IMR-90 (cell line): ENCODE results near the gene TECTB. TPM values are rescaled to one million over a fixed set of nuclear protein-coding genes. Genes with fewer than 3 reads are reported as not detected.

Experiments
- ATAC-seq: fragments of 200-7000 bp; cut with Tn5 transposase; 2 replicates; pipeline ENCODE4 v1.9.1; 2020; ENCODE audit warnings: low read depth, mild to moderate bottlenecking, moderate library complexity
- BruUV-seq: library from RNA; stranded (reverse); fragments of 400-500 nt; replicated peaks from 2 replicates; lab custom pipeline; 2021; lab: Mats Ljungman, UMichigan
- CTCF ChIA-PET: fragments of 300-600 bp; formaldehyde crosslinking; extraction: SDS; loops from one replicate; lab custom pipeline; 2021; ENCODE audit warnings: antibody characterized with exemption; lab: Yijun Ruan, JAX
- POLR2A ChIA-PET: fragments of 300-600 bp; sonication (Branson Sonifier 250); formaldehyde crosslinking; loops from one replicate; lab custom pipeline; 2022; ENCODE audit warnings: antibody characterized with exemption; ENCODE audit not compliant: unreplicated experiment; lab: Charles Lee
- DNase-seq: peaks from one replicate; pipeline ENCODE4 v3.0.0; 2013
- H2AFZ ChIP-seq: replicated peaks from 2 replicates; pipeline ENCODE3; 2013; ENCODE audit warnings: low read length, mild to moderate bottlenecking; ENCODE audit not compliant: poor library complexity
- H2AK5ac ChIP-seq: 2 replicates; pipeline ENCODE4 v1.6.1; 2013; ENCODE audit warnings: low read depth, low read length, inconsistent platforms
- H2AK9ac ChIP-seq: replicated peaks from 2 replicates; pipeline ENCODE3; 2013; ENCODE audit warnings: mild to moderate bottlenecking, low read depth, low read length, moderate library complexity; ENCODE audit not compliant: poor library complexity
- H2BK120ac ChIP-seq: 2 replicates; pipeline ENCODE4 v1.6.1; 2013; ENCODE audit warnings: low read depth, low read length, inconsistent platforms
- H2BK15ac ChIP-seq: 3 replicates; pipeline ENCODE4 v1.6.1; 2013; ENCODE audit warnings: low read depth, low read length, inconsistent platforms
- H2BK20ac ChIP-seq: 2 replicates; pipeline ENCODE4 v1.6.1; 2013; ENCODE audit warnings: low read depth, mild to moderate bottlenecking, inconsistent platforms, low read length, moderate library complexity
- H2BK5ac ChIP-seq: 2 replicates; pipeline ENCODE4 v1.6.1; 2013; ENCODE audit warnings: mild to moderate bottlenecking, low read depth, low read length, inconsistent platforms; ENCODE audit not compliant: poor library complexity, severe bottlenecking
- H3K14ac ChIP-seq: replicated peaks from 2 replicates; pipeline ENCODE4 v1.6.1; 2013; ENCODE audit warnings: low read depth, low read length, inconsistent platforms
- H3K18ac ChIP-seq: 2 replicates; pipeline ENCODE4 v1.6.1; 2013; ENCODE audit warnings: low read depth, low read length, control low read depth
- H3K23ac ChIP-seq: 2 replicates; pipeline ENCODE4 v1.6.1; 2013; ENCODE audit warnings: low read depth, low read length, inconsistent platforms
- H3K27ac ChIP-seq: 2 replicates; pipeline ENCODE4 v1.5.1; 2013; ENCODE audit warnings: mild to moderate bottlenecking, control low read depth, low read length; ENCODE audit not compliant: insufficient read depth
- H3K27me3 ChIP-seq: 2 replicates; pipeline ENCODE4 v1.6.1; 2013; ENCODE audit warnings: low read length; ENCODE audit not compliant: control insufficient read depth, insufficient read depth
- H3K36me3 ChIP-seq: 2 replicates; pipeline ENCODE4 v1.6.1; 2013; ENCODE audit warnings: low read length, mixed read lengths; ENCODE audit not compliant: control insufficient read depth, insufficient read depth
- H3K4ac ChIP-seq: 2 replicates; pipeline ENCODE4 v1.6.1; 2013; ENCODE audit warnings: low read depth, low read length, inconsistent platforms
- H3K4me1 ChIP-seq: 2 replicates; pipeline ENCODE4 v1.6.1; 2013; ENCODE audit warnings: low read length, mixed read lengths; ENCODE audit not compliant: control insufficient read depth, insufficient read depth
- H3K4me2 ChIP-seq: 2 replicates; pipeline ENCODE4 v1.6.1; 2013; ENCODE audit warnings: low read depth, mild to moderate bottlenecking, control low read depth, low read length, moderate library complexity
- H3K4me3 ChIP-seq: 2 replicates; pipeline ENCODE4 v1.5.1; 2013; ENCODE audit warnings: low read depth, mild to moderate bottlenecking, control low read depth, low read length, moderate library complexity; ENCODE audit not compliant: insufficient read depth
- H3K56ac ChIP-seq: 2 replicates; pipeline ENCODE4 v1.6.1; 2013; ENCODE audit warnings: low read length, inconsistent platforms; ENCODE audit not compliant: insufficient read depth; ENCODE audit errors: extremely low read depth
- H3K79me1 ChIP-seq, 2 experiments: 2 replicates each; pipeline ENCODE4 v1.6.1; 2013; ENCODE audit warnings: low read length in 2 of 2, inconsistent platforms in 1 of 2, low read depth in 1 of 2
- H3K9ac ChIP-seq: 2 replicates; pipeline ENCODE4 v1.6.1; 2013; ENCODE audit warnings: low read depth, low read length, control low read depth
- H3K9me1 ChIP-seq: 2 replicates; pipeline ENCODE4 v1.6.1; 2013; ENCODE audit warnings: low read length, inconsistent platforms; ENCODE audit not compliant: insufficient read depth
- H3K9me3 ChIP-seq: 2 replicates; pipeline ENCODE4 v1.6.1; 2013; ENCODE audit warnings: low read length; ENCODE audit not compliant: control insufficient read depth, insufficient read depth
- H4K20me1 ChIP-seq: 2 replicates; pipeline ENCODE4 v1.6.1; 2013; ENCODE audit warnings: low read length, inconsistent platforms; ENCODE audit not compliant: insufficient read depth
- H4K5ac ChIP-seq: 2 replicates; pipeline ENCODE4 v1.6.1; 2013; ENCODE audit warnings: mild to moderate bottlenecking, low read depth, low read length, control low read depth
- H4K8ac ChIP-seq, 2 experiments: 2 replicates each; pipeline ENCODE4 v1.6.1; 2013; ENCODE audit warnings: low read depth in 2 of 2, low read length in 2 of 2, control low read depth in 1 of 2, inconsistent platforms in 1 of 2
- H4K91ac ChIP-seq: 2 replicates; pipeline ENCODE4 v1.6.1; 2013; ENCODE audit warnings: low read depth, low read length, inconsistent platforms; ENCODE audit not compliant: insufficient read depth
- BHLHE40 ChIP-seq: fragments of 150-350 bp; IDR thresholded peaks from 2 replicates; pipeline ENCODE4 v1.6.1; 2016; ENCODE audit warnings: mild to moderate bottlenecking, low read depth, low read length
- CEBPB ChIP-seq: IDR thresholded peaks from 2 replicates; pipeline ENCODE4 v1.6.1; 2012; ENCODE audit warnings: low read depth, low read length, improper control_type of control experiment
- CHD1 ChIP-seq: IDR thresholded peaks from 2 replicates; pipeline ENCODE4 v1.6.1; 2012; ENCODE audit warnings: low read depth, low read length, improper control_type of control experiment
- FOS ChIP-seq: fragments of 150-350 bp; IDR thresholded peaks from 2 replicates; pipeline ENCODE4 v1.6.1; 2016; ENCODE audit warnings: low read depth, low read length
- MAFK ChIP-seq: IDR thresholded peaks from 2 replicates; pipeline ENCODE4 v1.6.1; 2012; ENCODE audit warnings: low read depth, low read length, improper control_type of control experiment
- MAZ ChIP-seq: IDR thresholded peaks from 2 replicates; pipeline ENCODE4 v1.6.1; 2012; ENCODE audit warnings: low read depth, mild to moderate bottlenecking, low read length, improper control_type of control experiment, moderate library complexity, borderline replicate concordance
- MXI1 ChIP-seq: IDR thresholded peaks from 2 replicates; pipeline ENCODE4 v1.6.1; 2012; ENCODE audit warnings: low read depth, mild to moderate bottlenecking, low read length, moderate library complexity, borderline replicate concordance
- NFE2L2 ChIP-seq: fragments of 150-350 bp; IDR thresholded peaks from 2 replicates; pipeline ENCODE4 v1.6.1; 2016; ENCODE audit warnings: low read depth, mild to moderate bottlenecking, low read length
- POLR2A ChIP-seq: IDR thresholded peaks from 2 replicates; pipeline ENCODE4 v1.6.1; 2012; ENCODE audit warnings: mild to moderate bottlenecking, low read depth, low read length
- RAD21 ChIP-seq: IDR thresholded peaks from 2 replicates; pipeline ENCODE4 v1.6.1; 2012; ENCODE audit warnings: low read length, improper control_type of control experiment
- RCOR1 ChIP-seq: IDR thresholded peaks from 2 replicates; pipeline ENCODE4 v1.6.1; 2012; ENCODE audit warnings: mild to moderate bottlenecking, low read length, improper control_type of control experiment; ENCODE audit not compliant: insufficient replicate concordance
- RFX5 ChIP-seq: IDR thresholded peaks from 2 replicates; pipeline ENCODE4 v1.8.0; 2012; ENCODE audit warnings: low read depth, mild to moderate bottlenecking, low read length, moderate library complexity
- SMC3 ChIP-seq: fragments of 150-350 bp; IDR thresholded peaks from 2 replicates; pipeline ENCODE4 v1.6.1; 2016; ENCODE audit warnings: low read depth, mild to moderate bottlenecking, antibody characterized with exemption, low read length, moderate library complexity
- WGBS, 2 experiments: methylation state at CpG; one replicate each; pipeline versions ENCODE4 v1.1.5 to v1.1.7; 2013; ENCODE audit warnings: missing lambda C conversion rate in 2 of 2; ENCODE audit not compliant: insufficient read length in 1 of 2; ENCODE audit errors: extremely low coverage in 2 of 2; 5-methylcytosine and 5-hydroxymethylcytosine counted together
- dilution Hi-C: fragments of 300-500 bp; cut with HindIII; formaldehyde crosslinking; loops from one replicate; pipeline ENCODE4 v1.14.3; 2018; ENCODE audit warnings: low sequenced_read_pairs; ENCODE audit not compliant: unreplicated experiment
- in situ Hi-C: fragments of 300-500 bp; cut with MboI; formaldehyde crosslinking; loops from 3 replicates; pipeline ENCODE4 v1.14.3; 2019; ENCODE audit warnings: low sequenced_read_pairs, inconsistent platforms, mixed read lengths
- intact Hi-C: fragments of 100-400 bp; cut with micrococcal nuclease; formaldehyde crosslinking; loops from 2 replicates; pipeline ENCODE4 v1.10.0; 2022
- polyA plus RNA-seq, 3 experiments: library from polyadenylated mRNA; depleted of rRNA; stranded (reverse); fragments of >200 nt; gene quantifications; 2 replicates each; pipeline ENCODE4 v1.2.3, GENCODE V29; 2012; ENCODE audit warnings: low replicate concordance in 1 of 3
- total RNA-seq: library from RNA; depleted of rRNA; stranded (reverse); fragments of >200 nt; gene quantifications from 2 replicates; pipeline ENCODE4 v1.2.3, GENCODE V29; 2012
- TF ChIP-seq, protein P1 (sequence below): conservative IDR thresholded peaks from 2 replicates; pipeline ENCODE4 v1.5.1; 2012; ENCODE audit warnings: mild to moderate bottlenecking, low read depth, low read length, improper control_type of control experiment
- TF ChIP-seq, protein P2 (sequence below): fragments of 150-350 bp; IDR thresholded peaks from 2 replicates; pipeline ENCODE4 v1.6.1; 2016; ENCODE audit warnings: low read depth, mild to moderate bottlenecking, low read length, moderate library complexity, borderline replicate concordance
- TF ChIP-seq, protein P3 (sequence below): fragments of 150-350 bp; IDR thresholded peaks from 2 replicates; pipeline ENCODE4 v1.6.1; 2017; ENCODE audit warnings: mild to moderate bottlenecking, antibody characterized with exemption, low read length, low read depth

TECTB gene
- total and polyA plus RNA-seq, 2 of the 4 experiments (the other 2 are of a cell fraction) = not detected

DNA sequence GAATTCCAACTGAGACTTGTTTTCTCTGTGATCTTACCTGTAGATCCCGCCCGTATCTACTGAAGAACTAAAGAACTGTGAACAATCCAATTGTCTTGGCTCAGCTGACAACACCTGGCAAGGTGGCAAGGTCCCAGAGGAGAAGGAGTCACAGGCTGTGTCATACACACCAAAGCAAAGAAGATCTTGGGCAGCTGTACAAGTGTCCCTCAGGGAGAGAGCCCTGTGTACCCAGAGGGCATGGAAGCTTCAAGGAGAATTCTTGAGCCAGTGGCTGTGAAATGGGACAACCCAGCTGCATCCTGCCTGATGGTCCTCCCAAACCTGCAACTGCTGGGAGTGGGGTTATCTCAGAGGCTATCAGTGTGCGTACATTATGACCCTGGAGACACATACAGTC is 46.7 kb upstream of the TECTB start:
- Histone ChIP-seq H2BK120ac (no peak overlapping the region), H2BK20ac (no peak overlapping the region), H3K27me3 (no peaks in the 10 kb centered on the region), H3K79me1 (no peaks in the 10 kb centered on the region), H3K4me2 (no peak overlapping the region), H2AK5ac (no peak overlapping the region), H3K23ac (no peak overlapping the region), H4K8ac (no peak overlapping the region), H3K27ac (no peak overlapping the region), H3K56ac (no peak overlapping the region), H3K9ac (no peak overlapping the region), H3K4ac (no peak overlapping the region), H3K18ac (no peak overlapping the region), H3K14ac (no peak overlapping the region), H2BK5ac (no peak overlapping the region), H3K4me3 (no peak overlapping the region), H2AK9ac (peak overlapping the region; percentile 28), H3K9me3 (peaks cover 10% of the 10 kb centered on the region), H3K36me3 (no peaks in the 10 kb centered on the region), H4K20me1 (no peaks in the 10 kb centered on the region), H4K5ac (no peak overlapping the region), H3K9me1 (no peaks in the 10 kb centered on the region), H2AFZ (no peak overlapping the region), H2BK15ac (no peak overlapping the region), H4K91ac (no peak overlapping the region), H3K4me1 (no peaks in the 10 kb centered on the region; the same call in 1 of the 2 replicates)
- in situ Hi-C loops (no loop called here), intact Hi-C loops (no loop called here), dilution Hi-C loops (no loop called here)
- TF ChIP-seq BHLHE40 = no peak
- TF ChIP-seq, protein P1, sequence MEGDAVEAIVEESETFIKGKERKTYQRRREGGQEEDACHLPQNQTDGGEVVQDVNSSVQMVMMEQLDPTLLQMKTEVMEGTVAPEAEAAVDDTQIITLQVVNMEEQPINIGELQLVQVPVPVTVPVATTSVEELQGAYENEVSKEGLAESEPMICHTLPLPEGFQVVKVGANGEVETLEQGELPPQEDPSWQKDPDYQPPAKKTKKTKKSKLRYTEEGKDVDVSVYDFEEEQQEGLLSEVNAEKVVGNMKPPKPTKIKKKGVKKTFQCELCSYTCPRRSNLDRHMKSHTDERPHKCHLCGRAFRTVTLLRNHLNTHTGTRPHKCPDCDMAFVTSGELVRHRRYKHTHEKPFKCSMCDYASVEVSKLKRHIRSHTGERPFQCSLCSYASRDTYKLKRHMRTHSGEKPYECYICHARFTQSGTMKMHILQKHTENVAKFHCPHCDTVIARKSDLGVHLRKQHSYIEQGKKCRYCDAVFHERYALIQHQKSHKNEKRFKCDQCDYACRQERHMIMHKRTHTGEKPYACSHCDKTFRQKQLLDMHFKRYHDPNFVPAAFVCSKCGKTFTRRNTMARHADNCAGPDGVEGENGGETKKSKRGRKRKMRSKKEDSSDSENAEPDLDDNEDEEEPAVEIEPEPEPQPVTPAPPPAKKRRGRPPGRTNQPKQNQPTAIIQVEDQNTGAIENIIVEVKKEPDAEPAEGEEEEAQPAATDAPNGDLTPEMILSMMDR = no peak
- TF ChIP-seq SMC3 = no peak
- no peak for TF ChIP-seq FOS
- TF ChIP-seq RCOR1 = no peak
- TF ChIP-seq, protein P2, sequence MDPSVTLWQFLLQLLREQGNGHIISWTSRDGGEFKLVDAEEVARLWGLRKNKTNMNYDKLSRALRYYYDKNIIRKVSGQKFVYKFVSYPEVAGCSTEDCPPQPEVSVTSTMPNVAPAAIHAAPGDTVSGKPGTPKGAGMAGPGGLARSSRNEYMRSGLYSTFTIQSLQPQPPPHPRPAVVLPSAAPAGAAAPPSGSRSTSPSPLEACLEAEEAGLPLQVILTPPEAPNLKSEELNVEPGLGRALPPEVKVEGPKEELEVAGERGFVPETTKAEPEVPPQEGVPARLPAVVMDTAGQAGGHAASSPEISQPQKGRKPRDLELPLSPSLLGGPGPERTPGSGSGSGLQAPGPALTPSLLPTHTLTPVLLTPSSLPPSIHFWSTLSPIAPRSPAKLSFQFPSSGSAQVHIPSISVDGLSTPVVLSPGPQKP = no peak
- no peak for TF ChIP-seq NFE2L2
- no peak for TF ChIP-seq MXI1
- TF ChIP-seq POLR2A = no peak
- no peak for TF ChIP-seq RAD21
- TF ChIP-seq CEBPB = no peak
- no peak for TF ChIP-seq MAFK
- no peak for TF ChIP-seq CHD1
- no peak for TF ChIP-seq RFX5
- TF ChIP-seq, protein P3, sequence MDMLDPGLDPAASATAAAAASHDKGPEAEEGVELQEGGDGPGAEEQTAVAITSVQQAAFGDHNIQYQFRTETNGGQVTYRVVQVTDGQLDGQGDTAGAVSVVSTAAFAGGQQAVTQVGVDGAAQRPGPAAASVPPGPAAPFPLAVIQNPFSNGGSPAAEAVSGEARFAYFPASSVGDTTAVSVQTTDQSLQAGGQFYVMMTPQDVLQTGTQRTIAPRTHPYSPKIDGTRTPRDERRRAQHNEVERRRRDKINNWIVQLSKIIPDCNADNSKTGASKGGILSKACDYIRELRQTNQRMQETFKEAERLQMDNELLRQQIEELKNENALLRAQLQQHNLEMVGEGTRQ = no peak
- TF ChIP-seq MAZ = no peak
- DNase-seq = no peak
- ChIA-PET CTCF (no interaction called here), POLR2A (no interaction called here)
- no CpG with 5 or more reads among the region's 3 CpGs for WGBS, 2 experiments
- ATAC-seq = no peak
- no TSS peak for BruUV-seq
